GM12864 (cell line): ENCODE measurements around the gene MTHFD1L.

ENCODE experiments used
- DNase-seq: peaks from one replicate; pipeline ENCODE4 v3.0.0-alpha.2; 2011; ENCODE audit warnings: low read depth
- H3K4me3 ChIP-seq: 2 replicates; pipeline ENCODE4 v1.5.1; 2011; ENCODE audit warnings: mild to moderate bottlenecking, low read depth, low read length, control low read depth
- CTCF ChIP-seq: IDR thresholded peaks from 2 replicates; pipeline ENCODE4 v1.5.1; 2011; ENCODE audit warnings: low read depth, mild to moderate bottlenecking, moderate library complexity, low read length, control low read depth, inconsistent platforms; ENCODE audit errors: missing control alignments

The MTHFD1L gene

GRCh38 chr6:150981095-150981494 is 115.6 kb downstream of the MTHFD1L start:
- no peak overlapping the region for H3K4me3 ChIP-seq
- TF ChIP-seq CTCF, result no peak
- DNase-seq, result peak; percentile 35

GRCh38 chr6:150981669-150982068 is 116.2 kb downstream of the MTHFD1L start:
- H3K4me3 ChIP-seq, result no peak overlapping the region
- no peak for DNase-seq
- TF ChIP-seq CTCF, result no peak

- peak; percentile 1 for TF ChIP-seq CTCF
- no peak overlapping the region for H3K4me3 ChIP-seq
- DNase-seq, result peak; percentile 22
Measured at GRCh38 chr6:150987371-150987828, 121.9 kb downstream of the MTHFD1L start.

GRCh38 chr6:150987855-150988464 is 122.5 kb downstream of the MTHFD1L start:
- H3K4me3 ChIP-seq, result no peak overlapping the region
- no peak for TF ChIP-seq CTCF

GRCh38 chr6:150991487-150991886 is 126.0 kb downstream of the MTHFD1L start:
- no peak for TF ChIP-seq CTCF
- no peak for DNase-seq
- no peak overlapping the region for H3K4me3 ChIP-seq

More at GRCh38 chr6:150987855-150988464, 122.5 kb downstream of the MTHFD1L start:
- no peak for DNase-seq

- H3K4me3 ChIP-seq, result no peak overlapping the region
- DNase-seq, result no peak
- TF ChIP-seq CTCF, result no peak
Measured at GRCh38 chr6:150992262-150992661, 126.8 kb downstream of the MTHFD1L start.

GRCh38 chr6:150992703-150993102 is 127.2 kb downstream of the MTHFD1L start:
- no peak overlapping the region for H3K4me3 ChIP-seq
- no peak for TF ChIP-seq CTCF
- DNase-seq, result no peak
